Measurements from ENCODE around the gene PKP4.

The PKP4 gene

DNA sequence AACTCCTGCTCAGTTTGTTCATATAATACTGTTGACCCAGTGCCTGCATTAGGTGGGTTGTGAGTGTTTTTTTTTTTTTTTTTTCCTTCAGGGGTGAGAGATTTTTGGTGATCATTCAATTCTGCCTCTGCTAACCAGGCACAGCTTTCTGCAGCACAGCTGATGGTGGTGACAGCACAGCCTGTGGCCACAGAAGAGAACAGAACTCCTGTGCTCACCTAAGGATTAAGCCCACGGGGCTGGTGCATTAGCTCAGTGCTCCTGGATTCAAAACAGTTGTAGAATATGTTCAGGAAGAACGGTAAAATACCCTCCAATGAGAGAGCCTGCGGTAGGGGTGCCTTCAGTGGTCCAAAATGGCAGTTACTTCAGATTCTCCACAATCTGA, 42.0 kb downstream of the PKP4 start:
- H3K27me3 Mint-ChIP-seq: no peaks in the 10 kb centered on the region
- intact Hi-C loops (cut with micrococcal nuclease): no loop called here
- H3K9me3 Mint-ChIP-seq: no peaks in the 10 kb centered on the region
- H3K4me3 Mint-ChIP-seq: no peak overlapping the region
- H3K27ac Mint-ChIP-seq: no peak overlapping the region
- no peaks in the 10 kb centered on the region for H3K36me3 Mint-ChIP-seq (ENCODE audit: low read depth)
- H3K4me1 Mint-ChIP-seq (ENCODE audit: low read depth): no peaks in the 10 kb centered on the region

DNA sequence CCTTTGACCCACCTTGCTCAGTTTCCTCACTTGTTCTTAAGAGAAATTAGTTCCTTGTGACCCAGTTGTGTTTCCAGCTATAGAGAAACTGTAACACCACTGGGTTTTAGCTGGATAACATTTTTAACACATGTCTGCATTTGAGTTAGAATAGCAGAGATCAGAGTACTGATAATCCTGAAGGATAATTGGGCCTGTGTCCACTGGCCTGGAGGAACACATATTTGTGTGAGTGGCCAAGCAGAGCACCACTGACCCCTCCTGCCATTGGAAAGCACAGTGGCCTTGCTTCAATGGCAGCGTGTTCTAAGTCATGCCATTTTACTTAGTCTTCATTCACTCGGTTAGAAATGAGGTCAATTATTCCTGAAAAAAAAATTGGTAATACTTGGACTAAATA, 42.6 kb downstream of the PKP4 start:
- H3K4me3 Mint-ChIP-seq: no peak overlapping the region
- H3K27me3 Mint-ChIP-seq: no peaks in the 10 kb centered on the region
- intact Hi-C loops (cut with micrococcal nuclease): no loop called here
- H3K4me1 Mint-ChIP-seq (ENCODE audit: low read depth): no peaks in the 10 kb centered on the region
- no peaks in the 10 kb centered on the region for H3K36me3 Mint-ChIP-seq (ENCODE audit: low read depth)
- no peak overlapping the region for H3K27ac Mint-ChIP-seq
- H3K9me3 Mint-ChIP-seq: no peaks in the 10 kb centered on the region

- no peaks in the 10 kb centered on the region for H3K9me3 Mint-ChIP-seq
- intact Hi-C loops (cut with micrococcal nuclease): no loop called here
- no peaks in the 10 kb centered on the region for H3K4me1 Mint-ChIP-seq (ENCODE audit: low read depth)
- H3K36me3 Mint-ChIP-seq (ENCODE audit: low read depth): no peaks in the 10 kb centered on the region
- no peak overlapping the region for H3K27ac Mint-ChIP-seq
- H3K27me3 Mint-ChIP-seq: no peaks in the 10 kb centered on the region
- H3K4me3 Mint-ChIP-seq: no peak overlapping the region
Measured at GRCh38 chr2:158500333-158500732, 43.6 kb downstream of the PKP4 start.

GRCh38 chr2:158501301-158501700, 44.5 kb downstream of the PKP4 start:
- Mint-ChIP-seq H3K9me3 (no peaks in the 10 kb centered on the region), H3K27ac (no peak overlapping the region), H3K36me3 (ENCODE audit: low read depth) (no peaks in the 10 kb centered on the region), H3K4me3 (no peak overlapping the region), H3K27me3 (no peaks in the 10 kb centered on the region), H3K4me1 (ENCODE audit: low read depth) (no peaks in the 10 kb centered on the region)
- intact Hi-C loops (cut with micrococcal nuclease): no loop called here

DNA sequence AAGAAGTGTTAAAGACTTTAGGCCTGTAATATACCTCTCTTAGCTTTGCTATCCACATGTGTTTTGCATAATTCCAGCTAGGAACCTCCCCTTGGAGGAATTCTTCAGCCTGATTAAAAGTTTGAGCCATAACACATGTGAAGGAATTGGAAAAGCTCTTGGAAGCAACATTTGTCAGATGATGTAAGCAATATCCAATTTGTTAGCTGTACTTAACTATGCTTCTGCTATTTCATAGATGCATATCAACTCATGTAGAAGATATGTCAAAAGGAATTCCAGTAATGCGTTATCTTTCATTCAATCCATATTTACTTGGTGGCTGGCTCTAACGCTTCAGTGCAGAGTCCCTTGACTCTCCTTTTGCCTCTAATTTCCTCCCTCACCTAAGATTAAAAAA, 46.2 kb downstream of the PKP4 start:
- intact Hi-C loops (cut with micrococcal nuclease): no loop called here

GRCh38 chr2:158504088-158504487, 47.3 kb downstream of the PKP4 start:
- Mint-ChIP-seq H3K36me3 (ENCODE audit: low read depth) (no peaks in the 10 kb centered on the region), H3K9me3 (no peaks in the 10 kb centered on the region), H3K4me1 (ENCODE audit: low read depth) (no peaks in the 10 kb centered on the region), H3K4me3 (no peak overlapping the region), H3K27ac (no peak overlapping the region), H3K27me3 (no peaks in the 10 kb centered on the region)
- intact Hi-C loops (cut with micrococcal nuclease): no loop called here

More for the DNA sequence above, 46.2 kb downstream of the PKP4 start:
- Mint-ChIP-seq H3K36me3 (ENCODE audit: low read depth) (no peaks in the 10 kb centered on the region), H3K27me3 (no peaks in the 10 kb centered on the region), H3K27ac (no peak overlapping the region), H3K4me3 (no peak overlapping the region), H3K9me3 (no peaks in the 10 kb centered on the region), H3K4me1 (ENCODE audit: low read depth) (no peaks in the 10 kb centered on the region)

GRCh38 chr2:158505448-158505934, 48.7 kb downstream of the PKP4 start:
- Mint-ChIP-seq H3K36me3 (ENCODE audit: low read depth) (no peaks in the 10 kb centered on the region), H3K4me3 (no peak overlapping the region), H3K4me1 (ENCODE audit: low read depth) (peaks cover 4% of the 10 kb centered on the region), H3K27ac (no peak overlapping the region), H3K27me3 (no peaks in the 10 kb centered on the region), H3K9me3 (no peaks in the 10 kb centered on the region)
- intact Hi-C loops (cut with micrococcal nuclease): no loop called here

GRCh38 chr2:158507141-158507540, 50.4 kb downstream of the PKP4 start:
- no peaks in the 10 kb centered on the region for H3K9me3 Mint-ChIP-seq
- no peak overlapping the region for H3K27ac Mint-ChIP-seq
- no peaks in the 10 kb centered on the region for H3K36me3 Mint-ChIP-seq (ENCODE audit: low read depth)
- H3K27me3 Mint-ChIP-seq: no peaks in the 10 kb centered on the region
- H3K4me3 Mint-ChIP-seq: no peak overlapping the region
- intact Hi-C loops (cut with micrococcal nuclease): no loop called here
- H3K4me1 Mint-ChIP-seq (ENCODE audit: low read depth): peaks cover 7% of the 10 kb centered on the region

- H3K27ac Mint-ChIP-seq: no peak overlapping the region
- peaks cover 7% of the 10 kb centered on the region for H3K4me1 Mint-ChIP-seq (ENCODE audit: low read depth)
- H3K9me3 Mint-ChIP-seq: no peaks in the 10 kb centered on the region
- H3K4me3 Mint-ChIP-seq: no peak overlapping the region
- no peaks in the 10 kb centered on the region for H3K27me3 Mint-ChIP-seq
- intact Hi-C loops (cut with micrococcal nuclease): no loop called here
- H3K36me3 Mint-ChIP-seq (ENCODE audit: low read depth): no peaks in the 10 kb centered on the region
Measured at GRCh38 chr2:158507679-158508078, 50.9 kb downstream of the PKP4 start.

- Mint-ChIP-seq H3K27ac (no peak overlapping the region), H3K27me3 (no peaks in the 10 kb centered on the region), H3K9me3 (no peaks in the 10 kb centered on the region), H3K4me1 (ENCODE audit: low read depth) (peaks cover 7% of the 10 kb centered on the region), H3K36me3 (ENCODE audit: low read depth) (no peaks in the 10 kb centered on the region), H3K4me3 (no peak overlapping the region)
- intact Hi-C loops (cut with micrococcal nuclease): no loop called here
Measured at GRCh38 chr2:158509928-158510797, 53.4 kb downstream of the PKP4 start.

- Mint-ChIP-seq H3K9me3 (no peaks in the 10 kb centered on the region), H3K27me3 (no peaks in the 10 kb centered on the region), H3K4me1 (ENCODE audit: low read depth) (peaks cover 7% of the 10 kb centered on the region), H3K36me3 (ENCODE audit: low read depth) (no peaks in the 10 kb centered on the region), H3K4me3 (no peak overlapping the region), H3K27ac (no peak overlapping the region)
- intact Hi-C loops (cut with micrococcal nuclease): no loop called here
Measured at GRCh38 chr2:158510887-158511286, 54.1 kb downstream of the PKP4 start.

- Mint-ChIP-seq H3K27ac (no peak overlapping the region), H3K4me3 (no peak overlapping the region), H3K27me3 (no peaks in the 10 kb centered on the region), H3K36me3 (ENCODE audit: low read depth) (no peaks in the 10 kb centered on the region), H3K9me3 (no peaks in the 10 kb centered on the region), H3K4me1 (ENCODE audit: low read depth) (peaks cover 7% of the 10 kb centered on the region)
- intact Hi-C loops (cut with micrococcal nuclease): no loop called here
Measured at GRCh38 chr2:158511706-158512105, 55.0 kb downstream of the PKP4 start.

DNA sequence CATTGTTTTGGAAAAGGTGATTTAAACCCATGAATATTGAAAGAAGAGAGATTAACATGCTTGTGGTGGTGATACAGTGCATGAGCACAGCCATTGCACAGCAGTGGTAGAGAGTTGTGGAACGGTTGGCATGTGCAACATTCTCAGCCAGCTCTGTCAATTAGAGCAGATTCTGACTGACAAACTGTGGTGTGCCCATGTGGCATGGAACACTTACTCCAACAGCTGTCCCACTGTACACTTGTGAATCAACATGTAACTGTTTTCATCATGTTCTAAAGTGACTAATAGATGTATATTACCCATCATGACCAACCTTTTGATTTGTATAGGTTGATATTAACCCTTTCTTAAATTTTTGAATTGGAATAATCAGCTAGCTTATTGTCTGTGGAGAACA, 55.6 kb downstream of the PKP4 start:
- Mint-ChIP-seq H3K4me1 (ENCODE audit: low read depth) (peaks cover 7% of the 10 kb centered on the region), H3K36me3 (ENCODE audit: low read depth) (no peaks in the 10 kb centered on the region), H3K9me3 (no peaks in the 10 kb centered on the region), H3K27ac (no peak overlapping the region), H3K4me3 (no peak overlapping the region), H3K27me3 (no peaks in the 10 kb centered on the region)
- intact Hi-C loops (cut with micrococcal nuclease): no loop called here

DNA sequence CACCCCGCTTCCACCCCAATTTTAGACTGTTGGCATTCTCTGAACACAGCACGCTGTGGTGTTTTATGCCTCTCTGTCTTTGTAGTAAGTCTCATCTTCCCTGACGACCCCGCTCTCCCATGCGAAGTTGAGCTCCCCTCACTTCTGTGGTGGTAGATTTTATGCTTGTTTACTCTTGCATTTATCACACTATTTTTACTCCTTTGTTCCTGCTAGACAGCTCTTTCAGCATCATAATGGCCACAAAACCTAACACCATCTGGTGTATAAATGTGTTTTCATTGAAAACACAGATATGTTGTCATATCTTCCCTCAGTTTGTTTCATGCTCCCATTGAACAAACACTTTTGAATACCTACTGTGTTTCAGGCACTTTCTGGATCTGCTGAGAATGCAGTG, 57.1 kb downstream of the PKP4 start:
- Mint-ChIP-seq H3K27ac (no peak overlapping the region), H3K27me3 (no peaks in the 10 kb centered on the region), H3K36me3 (ENCODE audit: low read depth) (no peaks in the 10 kb centered on the region), H3K4me1 (ENCODE audit: low read depth) (peaks cover 19% of the 10 kb centered on the region), H3K9me3 (no peaks in the 10 kb centered on the region), H3K4me3 (no peak overlapping the region)
- intact Hi-C loops (cut with micrococcal nuclease): no loop called here

DNA sequence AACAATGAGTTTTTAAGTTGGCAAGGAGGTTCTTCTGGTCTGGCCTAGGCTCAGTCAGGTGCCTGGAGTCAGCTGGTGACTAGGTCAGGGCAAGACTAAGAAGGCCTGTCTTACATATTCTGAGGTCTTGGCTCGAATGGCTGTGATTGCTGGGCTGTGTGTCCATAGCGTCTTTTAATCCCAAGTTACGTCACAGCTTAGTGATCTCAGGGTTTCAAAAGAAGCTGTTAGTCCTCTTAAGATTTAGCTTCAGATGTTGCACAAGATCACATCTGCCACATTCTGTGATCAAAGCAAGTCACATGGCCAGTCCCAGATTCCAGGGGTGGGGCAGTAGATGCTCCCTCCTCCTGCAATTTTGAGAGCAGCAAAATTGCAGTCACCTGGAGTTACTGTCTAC, 61.3 kb downstream of the PKP4 start:
- intact Hi-C loops (cut with micrococcal nuclease): no loop called here
- Mint-ChIP-seq H3K36me3 (ENCODE audit: low read depth) (peaks cover 6% of the 10 kb centered on the region), H3K4me1 (ENCODE audit: low read depth) (peaks cover 13% of the 10 kb centered on the region), H3K27me3 (no peaks in the 10 kb centered on the region), H3K27ac (no peak overlapping the region), H3K4me3 (no peak overlapping the region), H3K9me3 (no peaks in the 10 kb centered on the region)
